GM21619 (cell line): ENCODE measurements around the gene ZNF223.
A peak's percentile ranks its signal among the peaks of the same experiment; 100 is the strongest.

Source experiments
- ATAC-seq: cut with Tn5 transposase; IDR thresholded peaks from one replicate; pipeline ENCODE4 v1.9.1; 2021; ENCODE audit not compliant: unreplicated experiment

ZNF223 gene

DNA sequence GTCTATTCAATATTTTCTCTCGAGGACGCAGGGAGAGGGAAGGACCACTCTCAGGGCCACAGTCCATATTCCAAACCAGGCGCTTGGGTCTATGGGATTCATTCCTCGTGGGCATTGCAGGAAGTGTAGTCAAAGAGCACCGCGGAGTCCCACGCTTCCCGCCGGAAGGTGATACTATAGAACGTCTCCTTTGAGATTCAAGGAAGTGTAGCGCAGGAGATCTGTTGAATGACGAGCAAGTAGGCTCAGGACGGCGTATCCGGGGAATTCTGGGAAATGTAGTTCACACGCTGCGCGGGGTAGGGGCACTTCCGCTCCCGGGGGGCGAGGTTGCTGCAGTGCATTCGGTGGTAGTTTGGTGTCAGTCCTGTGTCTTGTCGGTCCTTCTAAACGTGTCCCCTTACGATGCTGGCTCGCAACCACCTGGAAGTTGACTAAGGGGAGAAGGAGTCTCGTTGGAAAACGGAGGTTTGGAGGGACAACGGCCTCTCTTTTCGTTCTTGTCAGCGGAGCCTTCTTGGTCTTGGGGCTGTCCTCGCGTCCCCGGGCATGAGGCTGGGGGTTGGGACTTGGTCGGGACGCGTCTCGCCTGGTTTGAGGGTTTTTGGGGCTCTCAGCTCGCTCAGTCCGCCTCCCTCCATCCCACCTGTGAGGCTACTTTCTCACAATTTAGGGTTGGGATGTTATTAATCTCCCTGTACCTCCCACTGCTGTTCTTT is 20.1 kb downstream of the ZNF223 start, which contains the start of gene ZNF284:
TSS of gene ZNF284 (plus strand) at position 336 of the 719 bp plus-strand sequence. CDS start 4,231 bp downstream, outside the sequence.
- ATAC-seq: peak; percentile 97

- ATAC-seq: no peak
Measured at GRCh38 chr19:44072543-44073401, 20.9 kb downstream of the ZNF223 start.

DNA sequence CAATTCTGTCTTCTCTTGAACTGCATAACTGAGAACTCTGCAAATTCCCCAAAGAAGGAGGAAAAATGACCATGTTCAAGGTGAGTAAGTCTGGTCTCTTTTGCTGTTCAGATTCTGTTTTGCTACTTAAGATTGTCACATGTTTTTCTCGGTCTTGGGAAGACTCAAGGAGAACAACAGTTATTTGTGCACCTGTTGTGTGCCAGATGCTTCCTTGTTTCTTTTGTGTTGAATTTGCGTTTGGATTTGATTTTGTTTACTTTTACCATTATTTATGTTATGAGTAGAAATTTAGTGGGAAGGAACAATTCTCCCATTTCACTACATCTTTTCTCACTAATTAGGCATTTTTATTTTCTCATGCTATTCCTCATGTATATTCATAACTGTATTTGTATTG is 24.5 kb downstream of the ZNF223 start:
- ATAC-seq: no peak

- no peak for ATAC-seq
Measured at GRCh38 chr19:44092108-44092507, 40.3 kb downstream of the ZNF223 start.

- ATAC-seq: peak; percentile 75
Measured at GRCh38 chr19:44093931-44094765, 42.3 kb downstream of the ZNF223 start, which contains the start of gene ZNF224. Gene ZNF224, plus strand, starts transcription at chr19:44094361. Its CDS starts 3,513 bp downstream, at chr19:44097874.

- ATAC-seq: no peak
Measured at GRCh38 chr19:44107751-44108150, 55.9 kb downstream of the ZNF223 start.

- ATAC-seq: no peak
Measured at GRCh38 chr19:44109458-44109857, 57.6 kb downstream of the ZNF223 start.

DNA sequence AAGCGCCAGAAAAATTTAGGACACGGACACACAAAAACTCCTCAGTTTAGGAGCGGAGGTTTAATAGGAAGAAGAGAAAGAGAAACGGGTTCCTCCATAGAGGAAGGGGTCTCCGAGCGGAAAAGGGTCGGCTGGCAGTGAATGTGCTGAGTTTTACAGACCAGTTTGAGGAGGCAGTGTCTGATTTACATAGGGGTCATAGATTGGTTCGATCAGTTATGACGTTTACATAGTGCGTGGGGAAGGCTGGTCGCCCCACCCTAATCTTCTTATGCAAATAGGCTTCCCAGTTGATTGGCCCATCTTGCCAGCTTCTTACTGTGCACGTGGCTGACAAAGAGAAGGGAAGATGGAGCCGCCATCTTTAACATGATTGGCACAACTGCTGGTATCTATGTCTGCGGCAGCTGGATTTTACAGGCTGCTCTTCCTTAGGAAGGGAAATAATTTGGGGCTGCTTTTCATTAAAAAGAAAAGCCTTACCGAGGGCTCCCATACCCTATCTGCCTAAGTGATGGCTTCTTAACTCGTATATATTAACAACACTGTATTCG is 60.2 kb downstream of the ZNF223 start:
- ATAC-seq: no peak

DNA sequence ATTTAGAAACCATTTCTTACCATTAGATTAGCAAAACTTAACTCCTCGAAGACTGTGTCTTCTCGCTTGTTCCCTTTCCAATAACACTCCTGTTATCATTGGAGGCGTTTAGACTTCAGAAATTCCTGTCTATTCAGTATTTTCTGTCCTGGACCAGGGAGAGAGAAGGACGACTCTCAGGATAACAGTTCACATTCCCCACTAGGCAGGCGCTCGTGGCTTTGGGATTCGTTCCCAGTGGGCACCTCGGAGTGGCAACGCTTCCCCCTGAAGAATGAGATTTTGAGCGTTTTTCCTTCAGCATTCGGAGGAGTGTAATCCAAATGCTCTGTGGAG is 60.9 kb downstream of the ZNF223 start:
- ATAC-seq: no peak

GRCh38 chr19:44113138-44113783 is 61.4 kb downstream of the ZNF223 start, which contains the start of gene ZNF225:
Gene ZNF225, plus strand, starts transcription at chr19:44113399. Its CDS starts 2,429 bp downstream, at chr19:44115828.
- ATAC-seq: peak; percentile 93

GRCh38 chr19:44113784-44114390 is 62.1 kb downstream of the ZNF223 start:
- no peak for ATAC-seq
